ENCODE measurements around the gene SURF2. TPM values are rescaled to one million over a fixed set of nuclear protein-coding genes. Genes with fewer than 3 reads are reported as not detected.

Gene SURF2
- total RNA-seq, 4 donors from 2014 or later, result 16.1 to 36.4 (median 28.7) TPM

- DNase-seq (ENCODE audit: extremely low spot score), result no peak
- Histone ChIP-seq H3K36me3 (peaks cover 25 to 90% (median 73%) of the 10 kb centered on the region in 4 donors), H3K27ac (replicated peaks in 1 of 4) (no peak overlapping the region), H3K4me1 (peaks cover 0 to 15% (median 3%) of the 10 kb centered on the region in 4 donors), H3K9me3 (no peaks in the 10 kb centered on the region), H3K27me3 (no peaks in the 10 kb centered on the region), H3K4me3 (no peak overlapping the region)
- WGBS, result 65% methylated on average over 16 of the region's 19 CpGs
- intact Hi-C loops (cut with DNase I), result loop anchor here (2.0 kb wide), 1 partner anchor 81 kb away; no protein-coding TSS in a partner anchor
- TF ChIP-seq POLR2A (IDR thresholded peaks at IDR 0.05; ENCODE audit: low read depth), result no peak
- no peak for TF ChIP-seq EP300 (IDR thresholded peaks at IDR 0.05)
- no peak for TF ChIP-seq POLR2AphosphoS5 (IDR thresholded peaks at IDR 0.05)
- TF ChIP-seq CTCF (IDR thresholded peaks at IDR 0.05), result no peak
Measured at GRCh38 chr9:133405508-133406438, 49.4 kb downstream of the SURF2 start.

GRCh38 chr9:133406480-133407307 is 50.3 kb downstream of the SURF2 start:
- no peak overlapping the region for H3K4me3 ChIP-seq
- DNase-seq (ENCODE audit: extremely low spot score), result no peak
- H3K36me3 ChIP-seq, result peaks cover 32 to 97% (median 80%) of the 10 kb centered on the region in 4 donors
- 32% methylated on average over 13 of the region's 24 CpGs for WGBS
- H3K4me1 ChIP-seq, result peaks cover 0 to 15% (median 3%) of the 10 kb centered on the region in 4 donors
- no peaks in the 10 kb centered on the region for H3K9me3 ChIP-seq
- TF ChIP-seq CTCF (IDR thresholded peaks at IDR 0.05) (peak; percentile 81 to 95 (median 90)), POLR2A (IDR thresholded peaks at IDR 0.05; ENCODE audit: low read depth) (no peak), POLR2AphosphoS5 (IDR thresholded peaks at IDR 0.05) (peak in 1 of 2 donors; percentile 25)
- no peaks in the 10 kb centered on the region for H3K27me3 ChIP-seq
- intact Hi-C loops (cut with DNase I), result loop anchor here (2.0 kb wide), 1 partner anchor 80 kb away; no protein-coding TSS in a partner anchor
- no peak overlapping the region for H3K27ac ChIP-seq (replicated peaks in 1 of 4)

- Histone ChIP-seq H3K36me3 (peaks cover 44 to 97% (median 87%) of the 10 kb centered on the region in 4 donors), H3K27ac (replicated peaks in 1 of 4) (no peak overlapping the region), H3K9me3 (no peaks in the 10 kb centered on the region), H3K27me3 (no peaks in the 10 kb centered on the region), H3K4me1 (peaks cover 0 to 15% (median 3%) of the 10 kb centered on the region in 4 donors), H3K4me3 (no peak overlapping the region)
- intact Hi-C loops (cut with DNase I), result no loop called here
- WGBS, result no CpG with 5 or more reads among the region's 1 CpG
- no peak for DNase-seq (ENCODE audit: extremely low spot score)
- TF ChIP-seq CTCF (IDR thresholded peaks at IDR 0.05), result no peak
- TF ChIP-seq POLR2AphosphoS5 (IDR thresholded peaks at IDR 0.05), result no peak
- TF ChIP-seq EP300 (IDR thresholded peaks at IDR 0.05), result no peak
- TF ChIP-seq POLR2A (IDR thresholded peaks at IDR 0.05; ENCODE audit: low read depth), result no peak
Measured at GRCh38 chr9:133408042-133408441, 51.7 kb downstream of the SURF2 start.

Small RNAs within 50 kb of the gene (small RNA-seq; reads per million reads assigned to genes)
- 0 reads per million in 3 donors for gene RF00019
- 0 reads per million in 3 donors for gene SNORD24
- gene SNORD36A, result 0 reads per million in 3 donors
- gene SNORD36B, result 0 reads per million in 3 donors
- 0 reads per million in 3 donors for gene SNORD36C

Other genes starting within 250 kb of the SURF2 start
- 10 to 100 TPM; 48.6 to 67.4 (median 54.8) TPM for gene RALGDS, start 235.3 kb upstream of the SURF2 start, total RNA-seq
- gene GBGT1, start 192.6 kb upstream of the SURF2 start, total RNA-seq, result 10 to 100 TPM; 15.9 to 19.1 (median 17.5) TPM
- not detected for gene OBP2B, start 147.3 kb upstream of the SURF2 start, total RNA-seq
- 1 to 10 TPM in 2 of 4 donors, under 1 TPM in 2; 0.33 to 3.8 (median 1.2) TPM for gene ABO, start 81.3 kb upstream of the SURF2 start, total RNA-seq
- 10 to 100 TPM; 15.0 to 36.2 (median 27.5) TPM for gene SURF6, start 20.4 kb upstream of the SURF2 start, total RNA-seq
- gene MED22, start 8.4 kb upstream of the SURF2 start, total RNA-seq, result 10 to 100 TPM; 20.0 to 44.6 (median 35.5) TPM
- gene RPL7A, start 8.3 kb upstream of the SURF2 start, total RNA-seq, result 1,000 to 10,000 TPM; 1,466 to 2,142 (median 1,771) TPM
- 10 to 100 TPM; 50.4 to 86.4 (median 69.2) TPM for gene SURF1, start 63 bp upstream of the SURF2 start, total RNA-seq
- gene SURF4, start 19.5 kb downstream of the SURF2 start, total RNA-seq, result 100 to 1,000 TPM in 3 of 4 donors, 10 to 100 TPM in 1; 83.9 to 139 (median 127) TPM
- 1 to 10 TPM in 2 of 4 donors, under 1 TPM in 1, not detected in 1; 0.26 to 2.1 (median 1.0) TPM for gene STKLD1, start 19.8 kb downstream of the SURF2 start, total RNA-seq
- 10 to 100 TPM; 15.0 to 28.9 (median 22.4) TPM for gene REXO4, start 61.5 kb downstream of the SURF2 start, total RNA-seq
- gene ADAMTS13, start 65.8 kb downstream of the SURF2 start, total RNA-seq, result 1 to 10 TPM; 1.3 to 1.7 (median 1.4) TPM
- 10 to 100 TPM; 12.5 to 27.8 (median 19.6) TPM for gene CACFD1, start 103.4 kb downstream of the SURF2 start, total RNA-seq
- 1 to 10 TPM; 2.9 to 8.6 (median 5.9) TPM for gene SLC2A6, start 122.5 kb downstream of the SURF2 start, total RNA-seq
- gene MYMK, start 168.4 kb downstream of the SURF2 start, total RNA-seq, result not detected
- gene ADAMTSL2, start 178.2 kb downstream of the SURF2 start, total RNA-seq, result 1 to 10 TPM; 2.8 to 6.6 (median 3.2) TPM